Thyroid gland (tissue), 4 donors: ENCODE results near the gene CAMTA1.

Experiments
- CTCF ChIP-seq, 6 experiments: fragments of 200-600 bp in 3 of 6; fragments of 450-650 bp in 3 of 6; sonication (generic) in 3 of 6; IDR thresholded peaks; one replicate each; pipeline ENCODE4 v1.5.1; 2016 to 2019; ENCODE audit warnings: antibody characterized with exemption in 6 of 6, mild to moderate bottlenecking in 2 of 6, inconsistent platforms in 1 of 6, moderate library complexity in 1 of 6
- POLR2A ChIP-seq, 2 donors: fragments of 450-650 bp; IDR thresholded peaks; one replicate each; pipeline ENCODE4 v1.6.1; 2017; ENCODE audit warnings: antibody characterized with exemption in 2 of 2, mild to moderate bottlenecking in 2 of 2, moderate library complexity in 1 of 2

GRCh38 chr1:7680207-7680954 lies 895.1 kb downstream of the CAMTA1 start:
- TF ChIP-seq CTCF (IDR thresholded peaks at IDR 0.05) (no peak), POLR2A (IDR thresholded peaks at IDR 0.05) (no peak)
